ENCODE data around the gene KRTAP10-11. TPM values are rescaled to one million over a fixed set of nuclear protein-coding genes. Genes with fewer than 3 reads are reported as not detected.

The KRTAP10-11 gene
- total RNA-seq, 1 donor from 2014 or later: not detected

DNA sequence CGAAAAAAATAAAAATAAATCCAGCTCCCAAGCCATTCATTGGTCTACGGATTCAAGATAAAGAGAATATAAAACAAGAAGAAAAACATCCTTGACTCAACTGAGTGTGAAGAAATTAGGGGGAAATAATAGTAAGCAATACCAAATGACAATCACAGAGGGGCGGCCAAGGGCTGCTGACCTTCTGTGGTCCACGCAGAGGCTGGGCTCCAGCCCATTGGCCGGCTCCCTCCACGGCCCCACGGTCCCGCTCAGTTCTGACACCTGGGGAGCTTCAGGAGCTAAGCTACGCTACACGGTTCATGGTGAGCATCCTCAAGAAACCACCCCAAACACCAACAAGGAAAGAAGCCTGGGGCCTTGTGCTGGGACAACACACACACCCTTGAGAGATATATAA, 50.4 kb downstream of the KRTAP10-11 start:
- DNase-seq: no peak

Small RNA genes lying within 50 kb of the gene (small RNA-seq; reads per million reads assigned to genes)
- not detected for gene KRTAP12-6P (ENCODE audit: low replicate concordance)

Other genes starting within 250 kb of the KRTAP10-11 start
- gene LRRC3, start 190.9 kb upstream of the KRTAP10-11 start, total RNA-seq: 2.4 TPM
- gene KRTAP10-1, start 106.2 kb upstream of the KRTAP10-11 start, total RNA-seq: not detected
- not detected for gene KRTAP10-2, start 94.9 kb upstream of the KRTAP10-11 start, total RNA-seq
- gene KRTAP10-3, start 87.6 kb upstream of the KRTAP10-11 start, total RNA-seq: not detected
- not detected for gene KRTAP10-4, start 72.7 kb upstream of the KRTAP10-11 start, total RNA-seq
- gene KRTAP10-5, start 65.8 kb upstream of the KRTAP10-11 start, total RNA-seq: not detected
- gene KRTAP10-6, start 53.9 kb upstream of the KRTAP10-11 start, total RNA-seq: not detected
- not detected for gene KRTAP10-7, start 45.8 kb upstream of the KRTAP10-11 start, total RNA-seq
- gene KRTAP10-8, start 34.3 kb upstream of the KRTAP10-11 start, total RNA-seq: not detected
- not detected for gene KRTAP10-9, start 19.3 kb upstream of the KRTAP10-11 start, total RNA-seq
- gene KRTAP10-10, start 9.1 kb upstream of the KRTAP10-11 start, total RNA-seq: not detected
- not detected for gene KRTAP12-4, start 8.2 kb downstream of the KRTAP10-11 start, total RNA-seq
- not detected for gene KRTAP12-3, start 11.5 kb downstream of the KRTAP10-11 start, total RNA-seq
- not detected for gene KRTAP12-2, start 20.5 kb downstream of the KRTAP10-11 start, total RNA-seq
- not detected for gene KRTAP12-1, start 35.7 kb downstream of the KRTAP10-11 start, total RNA-seq
- not detected for gene KRTAP10-12, start 50.8 kb downstream of the KRTAP10-11 start, total RNA-seq
- 1.0 TPM for gene TSPEAR, start 65.2 kb downstream of the KRTAP10-11 start, total RNA-seq
- 80.2 TPM for gene UBE2G2, start 155.4 kb downstream of the KRTAP10-11 start, total RNA-seq
- gene SUMO3, start 171.6 kb downstream of the KRTAP10-11 start, total RNA-seq: 52.4 TPM
- 172 TPM for gene PTTG1IP, start 227.3 kb downstream of the KRTAP10-11 start, total RNA-seq

Measured in tongue (tissue), 3 donors.